Sigmoid colon (tissue), 4 donors: ENCODE data around the gene SCG5.

ENCODE experiments used
- POLR2A ChIP-seq, 2 donors: fragments of 450-650 bp; IDR thresholded peaks; one replicate each; pipeline ENCODE4 v1.6.1; 2016; ENCODE audit warnings: antibody characterized with exemption in 2 of 2, mild to moderate bottlenecking in 2 of 2, moderate library complexity in 2 of 2
- POLR2AphosphoS5 ChIP-seq, 4 donors: sonication (generic); formaldehyde crosslinking; IDR thresholded peaks; one replicate each; pipeline ENCODE4 v1.6.1; 2017; ENCODE audit warnings: antibody characterized with exemption in 4 of 4
- TF ChIP-seq, protein P1 (sequence below), 4 experiments: fragments of 450-650 bp in 3 of 4; fragments of 200-600 bp in 1 of 4; IDR thresholded peaks; one replicate each; pipeline ENCODE4 v1.5.1; 2016 to 2019; ENCODE audit warnings: antibody characterized with exemption in 4 of 4, mild to moderate bottlenecking in 3 of 4, moderate library complexity in 2 of 4

GRCh38 chr15:32721596-32721995 is 80.1 kb downstream of the SCG5 start:
- TF ChIP-seq, protein P1, sequence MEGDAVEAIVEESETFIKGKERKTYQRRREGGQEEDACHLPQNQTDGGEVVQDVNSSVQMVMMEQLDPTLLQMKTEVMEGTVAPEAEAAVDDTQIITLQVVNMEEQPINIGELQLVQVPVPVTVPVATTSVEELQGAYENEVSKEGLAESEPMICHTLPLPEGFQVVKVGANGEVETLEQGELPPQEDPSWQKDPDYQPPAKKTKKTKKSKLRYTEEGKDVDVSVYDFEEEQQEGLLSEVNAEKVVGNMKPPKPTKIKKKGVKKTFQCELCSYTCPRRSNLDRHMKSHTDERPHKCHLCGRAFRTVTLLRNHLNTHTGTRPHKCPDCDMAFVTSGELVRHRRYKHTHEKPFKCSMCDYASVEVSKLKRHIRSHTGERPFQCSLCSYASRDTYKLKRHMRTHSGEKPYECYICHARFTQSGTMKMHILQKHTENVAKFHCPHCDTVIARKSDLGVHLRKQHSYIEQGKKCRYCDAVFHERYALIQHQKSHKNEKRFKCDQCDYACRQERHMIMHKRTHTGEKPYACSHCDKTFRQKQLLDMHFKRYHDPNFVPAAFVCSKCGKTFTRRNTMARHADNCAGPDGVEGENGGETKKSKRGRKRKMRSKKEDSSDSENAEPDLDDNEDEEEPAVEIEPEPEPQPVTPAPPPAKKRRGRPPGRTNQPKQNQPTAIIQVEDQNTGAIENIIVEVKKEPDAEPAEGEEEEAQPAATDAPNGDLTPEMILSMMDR (IDR thresholded peaks at IDR 0.05), result no peak
- TF ChIP-seq POLR2AphosphoS5 (IDR thresholded peaks at IDR 0.05) (no peak), POLR2A (IDR thresholded peaks at IDR 0.05) (no peak)
